ENCODE data around the gene SPAG16. TPM values are rescaled to one million over a fixed set of nuclear protein-coding genes. Genes with fewer than 3 reads are reported as not detected.

The SPAG16 gene
- total and polyA plus RNA-seq, 2 donors (not counting 1 experiment from before 2014, with no cell fraction given) = 24.1 to 36.8 TPM

DNA sequence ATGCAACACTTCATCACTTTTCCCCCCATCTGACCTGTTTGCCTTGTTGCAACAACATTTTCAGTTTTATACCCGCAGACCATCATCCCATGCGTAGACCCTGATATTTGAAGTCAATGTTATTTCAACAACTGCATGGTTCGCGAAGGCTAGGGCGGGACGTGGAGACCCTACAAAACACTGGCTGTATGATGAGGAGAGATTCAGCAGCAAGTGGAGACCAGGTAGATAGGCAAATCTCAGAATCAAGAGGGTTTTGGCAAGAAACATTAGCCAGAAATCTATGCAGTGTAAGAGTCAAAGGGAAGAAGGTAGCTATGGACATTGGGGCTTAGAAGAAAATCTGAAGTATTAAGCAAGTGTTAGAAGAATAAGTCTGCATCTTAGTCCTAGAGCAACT, 42.4 kb upstream of the SPAG16 start:
- H3K27me3 ChIP-seq (ENCODE audit: control insufficient read depth, insufficient read depth, low read length) = no peaks in the 10 kb centered on the region
- H2AFZ ChIP-seq (ENCODE audit: low read length) = no peak overlapping the region
- H3K4me3 ChIP-seq (replicated peaks in 1 of 4; ENCODE audit: control extremely low read depth in 1 of 4, insufficient read depth in 1 of 4, low read depth in 3 of 4, low read length in 4 of 4) = no peak overlapping the region
- TF ChIP-seq, protein P1, sequence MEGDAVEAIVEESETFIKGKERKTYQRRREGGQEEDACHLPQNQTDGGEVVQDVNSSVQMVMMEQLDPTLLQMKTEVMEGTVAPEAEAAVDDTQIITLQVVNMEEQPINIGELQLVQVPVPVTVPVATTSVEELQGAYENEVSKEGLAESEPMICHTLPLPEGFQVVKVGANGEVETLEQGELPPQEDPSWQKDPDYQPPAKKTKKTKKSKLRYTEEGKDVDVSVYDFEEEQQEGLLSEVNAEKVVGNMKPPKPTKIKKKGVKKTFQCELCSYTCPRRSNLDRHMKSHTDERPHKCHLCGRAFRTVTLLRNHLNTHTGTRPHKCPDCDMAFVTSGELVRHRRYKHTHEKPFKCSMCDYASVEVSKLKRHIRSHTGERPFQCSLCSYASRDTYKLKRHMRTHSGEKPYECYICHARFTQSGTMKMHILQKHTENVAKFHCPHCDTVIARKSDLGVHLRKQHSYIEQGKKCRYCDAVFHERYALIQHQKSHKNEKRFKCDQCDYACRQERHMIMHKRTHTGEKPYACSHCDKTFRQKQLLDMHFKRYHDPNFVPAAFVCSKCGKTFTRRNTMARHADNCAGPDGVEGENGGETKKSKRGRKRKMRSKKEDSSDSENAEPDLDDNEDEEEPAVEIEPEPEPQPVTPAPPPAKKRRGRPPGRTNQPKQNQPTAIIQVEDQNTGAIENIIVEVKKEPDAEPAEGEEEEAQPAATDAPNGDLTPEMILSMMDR (conservative IDR thresholded peaks at IDR 0.05 in 1 of 2, IDR thresholded peaks at IDR 0.05 in 1 of 2; ENCODE audit: low read depth in 1 of 2, low read length in 2 of 2) = no peak
- TF ChIP-seq EZH2 (IDR thresholded peaks at IDR 0.05; ENCODE audit: low read length, missing control alignments) = no peak
- H3K9ac ChIP-seq (ENCODE audit: insufficient read depth, low read length) = no peak overlapping the region
- peaks cover 9% of the 10 kb centered on the region for H3K4me1 ChIP-seq (ENCODE audit: control insufficient read depth, extremely low read depth, insufficient read depth, low read length)
- no peaks in the 10 kb centered on the region for H3K79me2 ChIP-seq (ENCODE audit: control insufficient read depth, insufficient read depth, low read length)
- no peaks in the 10 kb centered on the region for H3K9me3 ChIP-seq (ENCODE audit: control insufficient read depth, insufficient read depth, low read depth, low read length)
- no peak overlapping the region for H3K4me2 ChIP-seq (ENCODE audit: extremely low read depth, insufficient read depth, low read length)
- H3K27ac ChIP-seq (ENCODE audit: insufficient read depth, low read length) = no peak overlapping the region
- H4K20me1 ChIP-seq (ENCODE audit: control insufficient read depth, extremely low read depth, insufficient read depth, low read length) = no peaks in the 10 kb centered on the region
- H3K36me3 ChIP-seq (ENCODE audit: control insufficient read depth, insufficient read depth, low read length) = no peaks in the 10 kb centered on the region
- no peak for DNase-seq (ENCODE audit: low read depth in 2 of 2)

DNA sequence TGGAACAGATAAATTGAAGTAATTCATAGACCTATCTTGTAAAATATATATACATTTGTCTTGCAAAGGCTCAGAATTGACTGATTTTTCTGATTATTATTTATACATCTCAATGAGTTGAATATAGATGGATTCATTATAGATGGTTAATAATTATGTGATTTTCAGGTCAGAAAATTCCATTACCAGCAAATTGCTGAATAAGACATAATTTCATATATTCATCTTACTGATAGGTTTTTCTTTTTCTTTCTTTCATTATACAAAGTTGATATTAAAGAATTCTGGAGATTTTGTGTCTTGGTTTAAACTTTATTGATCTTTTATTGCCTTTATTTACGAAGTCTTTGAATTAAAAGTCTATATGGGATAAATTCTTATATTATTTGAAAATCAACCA, 41.6 kb upstream of the SPAG16 start:
- no peak for TF ChIP-seq EZH2 (IDR thresholded peaks at IDR 0.05; ENCODE audit: low read length, missing control alignments)
- TF ChIP-seq, protein P1 (conservative IDR thresholded peaks at IDR 0.05 in 1 of 2, IDR thresholded peaks at IDR 0.05 in 1 of 2; ENCODE audit: low read depth in 1 of 2, low read length in 2 of 2) = no peak
- H3K4me1 ChIP-seq (ENCODE audit: control insufficient read depth, extremely low read depth, insufficient read depth, low read length) = peaks cover 9% of the 10 kb centered on the region
- no peak for DNase-seq (ENCODE audit: low read depth in 2 of 2)

DNA sequence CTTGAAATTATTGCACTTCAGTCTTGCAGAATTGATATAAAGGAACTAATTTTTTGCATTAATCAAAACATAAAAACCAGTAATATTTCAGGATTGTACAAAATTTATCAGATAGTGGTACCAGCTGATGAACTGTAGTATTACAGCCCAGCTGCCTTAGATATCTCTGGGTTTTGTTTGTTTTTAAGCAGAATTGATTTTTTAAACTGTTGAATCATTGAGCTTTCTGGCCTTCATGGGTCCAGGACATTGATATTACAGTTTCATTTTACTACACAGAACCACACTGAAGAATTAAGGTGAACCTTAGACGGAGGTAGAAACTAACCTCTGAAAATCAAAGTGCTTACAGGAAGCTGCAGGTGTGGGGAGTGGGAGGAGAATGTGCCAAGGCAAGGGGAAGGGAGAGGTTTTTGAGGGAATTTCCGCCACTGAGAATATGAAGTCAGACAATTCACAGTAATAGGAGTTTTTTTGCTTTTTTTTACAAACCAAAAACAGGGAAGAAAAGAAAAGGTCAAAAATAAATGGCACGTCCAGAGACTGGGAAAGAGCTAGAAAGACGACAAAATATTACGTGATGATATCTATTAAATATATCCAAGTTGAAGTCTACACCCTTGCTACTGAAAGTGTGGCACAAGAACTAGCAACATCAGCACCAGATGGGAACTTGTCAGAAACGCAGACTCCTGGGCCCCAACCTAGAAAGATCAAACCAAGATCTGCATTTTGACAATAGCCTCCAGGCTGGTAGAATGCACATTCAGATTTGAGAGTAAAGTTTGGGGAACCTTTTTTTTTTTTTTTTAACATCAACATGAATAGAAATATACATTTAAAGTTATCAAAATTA, 40.8 kb upstream of the SPAG16 start:
- H3K4me2 ChIP-seq (ENCODE audit: extremely low read depth, insufficient read depth, low read length) = no peak overlapping the region

More for the DNA sequence above, 41.6 kb upstream of the SPAG16 start:
- no peaks in the 10 kb centered on the region for H3K27me3 ChIP-seq (ENCODE audit: control insufficient read depth, insufficient read depth, low read length)
- H3K36me3 ChIP-seq (ENCODE audit: control insufficient read depth, insufficient read depth, low read length) = no peaks in the 10 kb centered on the region
- no peak overlapping the region for H3K4me3 ChIP-seq (replicated peaks in 1 of 4; ENCODE audit: control extremely low read depth in 1 of 4, insufficient read depth in 1 of 4, low read depth in 3 of 4, low read length in 4 of 4)
- no peaks in the 10 kb centered on the region for H3K9me3 ChIP-seq (ENCODE audit: control insufficient read depth, insufficient read depth, low read depth, low read length)
- no peak overlapping the region for H3K9ac ChIP-seq (ENCODE audit: insufficient read depth, low read length)
- H3K27ac ChIP-seq (ENCODE audit: insufficient read depth, low read length) = no peak overlapping the region
- H4K20me1 ChIP-seq (ENCODE audit: control insufficient read depth, extremely low read depth, insufficient read depth, low read length) = no peaks in the 10 kb centered on the region
- no peak overlapping the region for H3K4me2 ChIP-seq (ENCODE audit: extremely low read depth, insufficient read depth, low read length)
- H2AFZ ChIP-seq (ENCODE audit: low read length) = no peak overlapping the region
- H3K79me2 ChIP-seq (ENCODE audit: control insufficient read depth, insufficient read depth, low read length) = no peaks in the 10 kb centered on the region

More for the DNA sequence above, 40.8 kb upstream of the SPAG16 start:
- TF ChIP-seq, protein P1 (conservative IDR thresholded peaks at IDR 0.05 in 1 of 2, IDR thresholded peaks at IDR 0.05 in 1 of 2; ENCODE audit: low read depth in 1 of 2, low read length in 2 of 2) = no peak
- TF ChIP-seq EZH2 (IDR thresholded peaks at IDR 0.05; ENCODE audit: low read length, missing control alignments) = no peak
- Histone ChIP-seq H3K9me3 (ENCODE audit: control insufficient read depth, insufficient read depth, low read depth, low read length) (no peaks in the 10 kb centered on the region), H3K27me3 (ENCODE audit: control insufficient read depth, insufficient read depth, low read length) (no peaks in the 10 kb centered on the region), H3K36me3 (ENCODE audit: control insufficient read depth, insufficient read depth, low read length) (no peaks in the 10 kb centered on the region), H4K20me1 (ENCODE audit: control insufficient read depth, extremely low read depth, insufficient read depth, low read length) (no peaks in the 10 kb centered on the region), H3K27ac (ENCODE audit: insufficient read depth, low read length) (no peak overlapping the region), H3K4me3 (replicated peaks in 1 of 4; ENCODE audit: control extremely low read depth in 1 of 4, insufficient read depth in 1 of 4, low read depth in 3 of 4, low read length in 4 of 4) (no peak overlapping the region), H3K9ac (ENCODE audit: insufficient read depth, low read length) (no peak overlapping the region), H3K4me1 (ENCODE audit: control insufficient read depth, extremely low read depth, insufficient read depth, low read length) (peaks cover 6% of the 10 kb centered on the region), H2AFZ (ENCODE audit: low read length) (no peak overlapping the region), H3K79me2 (ENCODE audit: control insufficient read depth, insufficient read depth, low read length) (no peaks in the 10 kb centered on the region)
- no peak for DNase-seq (ENCODE audit: low read depth in 2 of 2)

Measured in fibroblast of lung (primary cell).